B cell (primary cell): Measurements from ENCODE around the gene TIMM8B. TPM values are rescaled to one million over a fixed set of nuclear protein-coding genes. Genes with fewer than 3 reads are reported as not detected.

Experiments used
- ATAC-seq: fragments of 200-7000 bp; cut with Tn5 transposase; one replicate; pipeline ENCODE4 v1.10.0; 2021; ENCODE audit warnings: low read depth, mild to moderate bottlenecking, moderate number of reproducible peaks, moderate library complexity
- CTCF ChIA-PET: fragments of 350-600 bp; sonication (Branson Sonifier 250); formaldehyde crosslinking; loops from one replicate; lab custom pipeline; 2021; ENCODE audit warnings: antibody characterized with exemption, inconsistent platforms; lab: Charles Lee
- POLR2A ChIA-PET: fragments of 350-600 bp; sonication (Branson Sonifier 250); formaldehyde crosslinking; loops from one replicate; lab custom pipeline; 2021; ENCODE audit warnings: antibody characterized with exemption; lab: Charles Lee
- DNase-seq: peaks from one replicate; pipeline ENCODE4 v3.0.0; 2013
- H2AFZ ChIP-seq: 2 replicates; pipeline ENCODE4 v1.6.1; 2012; ENCODE audit warnings: mild to moderate bottlenecking, low read depth, low read length; ENCODE audit not compliant: insufficient read depth, poor library complexity, severe bottlenecking
- H3K27ac ChIP-seq, 2 donors: 1 replicate in 1 of 2; 2 replicates in 1 of 2; pipeline ENCODE4 v1.5.1; 2012 to 2013; ENCODE audit warnings: low read length in 2 of 2, mild to moderate bottlenecking in 2 of 2, moderate library complexity in 1 of 2
- H3K27me3 ChIP-seq, 4 experiments: fragments of 200-600 bp in 1 of 4; sonication (generic) in 1 of 4; replicated peaks in 1 of 4; 1 replicate in 2 of 4; 2 replicates in 2 of 4; pipeline versions ENCODE4 v1.6.1 to v1.7.0; 2013 to 2016; ENCODE audit warnings: low read length in 3 of 4, mild to moderate bottlenecking in 2 of 4, mixed read lengths in 1 of 4, moderate library complexity in 1 of 4; ENCODE audit not compliant: insufficient read depth in 4 of 4, control insufficient read depth in 3 of 4; ENCODE audit errors: control extremely low read depth in 1 of 4
- H3K36me3 ChIP-seq, 2 experiments: replicated peaks in 1 of 2; 1 replicate in 1 of 2; 2 replicates in 1 of 2; pipeline versions ENCODE4 v1.6.1 to v1.7.1; 2013; ENCODE audit warnings: low read length in 1 of 2; ENCODE audit not compliant: insufficient read depth in 2 of 2, control insufficient read depth in 1 of 2; ENCODE audit errors: control extremely low read depth in 1 of 2, extremely low read depth in 1 of 2
- H3K4me1 ChIP-seq, 2 donors: fragments of 200-600 bp in 1 of 2; sonication (generic) in 1 of 2; 1 replicate in 1 of 2; 2 replicates in 1 of 2; pipeline versions ENCODE4 v1.5.1 to v1.6.1; 2013 to 2017; ENCODE audit warnings: low read length in 2 of 2; ENCODE audit not compliant: control insufficient read depth in 2 of 2, insufficient read depth in 2 of 2
- H3K4me2 ChIP-seq: replicated peaks from 2 replicates; pipeline ENCODE3; 2012; ENCODE audit warnings: mild to moderate bottlenecking, low read depth, low read length; ENCODE audit not compliant: poor library complexity, severe bottlenecking
- H3K4me3 ChIP-seq, 5 experiments: fragments of 200-600 bp in 1 of 5; sonication (generic) in 1 of 5; 1 replicate in 3 of 5; 2 replicates in 2 of 5; pipeline versions ENCODE4 v1.5.1 to v1.7.0; 2011 to 2016; ENCODE audit warnings: low read length in 4 of 5, mild to moderate bottlenecking in 4 of 5, low read depth in 2 of 5, control low read depth in 1 of 5, moderate library complexity in 1 of 5; ENCODE audit not compliant: insufficient read depth in 1 of 5; ENCODE audit errors: control extremely low read depth in 1 of 5, extremely low read depth in 1 of 5
- H3K79me2 ChIP-seq: fragments of 200-600 bp; sonication (generic); one replicate; pipeline ENCODE4 v1.6.0; 2016; ENCODE audit warnings: low read length; ENCODE audit not compliant: control insufficient read depth, insufficient read depth
- H3K9ac ChIP-seq: fragments of 200-600 bp; sonication (generic); 2 replicates; pipeline ENCODE4 v1.6.1; 2017; ENCODE audit warnings: mild to moderate bottlenecking, low read length, moderate library complexity
- H3K9me3 ChIP-seq, 3 donors: one replicate each; pipeline versions ENCODE4 v1.6.1 to v1.7.1; 2013; ENCODE audit warnings: low read length in 2 of 3; ENCODE audit not compliant: control insufficient read depth in 2 of 3, insufficient read depth in 1 of 3; ENCODE audit errors: control extremely low read depth in 1 of 3
- H4K20me1 ChIP-seq: 2 replicates; pipeline ENCODE4 v1.6.0; 2012; ENCODE audit warnings: mild to moderate bottlenecking, low read length; ENCODE audit not compliant: insufficient read depth, control insufficient read depth, poor library complexity, severe bottlenecking
- H3K27ac Mint-ChIP-seq: one replicate; pipeline ENCODE4 v1.8.0; 2021; ENCODE audit warnings: mixed read lengths
- H3K27me3 Mint-ChIP-seq: one replicate; pipeline ENCODE4 v1.8.0; 2021; ENCODE audit warnings: mixed read lengths
- H3K4me1 Mint-ChIP-seq: one replicate; pipeline ENCODE4 v1.8.0; 2021; ENCODE audit warnings: mixed read lengths
- H3K4me3 Mint-ChIP-seq: one replicate; pipeline ENCODE4 v1.8.0; 2021; ENCODE audit warnings: mixed read lengths
- H3K9me3 Mint-ChIP-seq: one replicate; pipeline ENCODE4 v1.8.0; 2022; ENCODE audit warnings: mixed read lengths; ENCODE audit not compliant: insufficient read depth
- CTCF ChIP-seq: fragments of 200-600 bp; IDR thresholded peaks from one replicate; pipeline ENCODE4 v1.8.0; 2022; ENCODE audit warnings: antibody characterized with exemption, mild to moderate bottlenecking
- EZH2 ChIP-seq: IDR thresholded peaks from 2 replicates; pipeline ENCODE4 v1.6.1; 2012; ENCODE audit warnings: borderline replicate concordance, low read depth, mild to moderate bottlenecking, moderate library complexity, low read length; ENCODE audit not compliant: insufficient read depth, poor library complexity, severe bottlenecking
- WGBS: methylation state at CpG from one replicate; pipeline ENCODE4 v1.1.5; 2013; ENCODE audit warnings: missing lambda C conversion rate; ENCODE audit not compliant: insufficient coverage; 5-methylcytosine and 5-hydroxymethylcytosine counted together
- intact Hi-C: fragments of 100-400 bp; cut with micrococcal nuclease; formaldehyde crosslinking; loops from one replicate; pipeline ENCODE4 v1.10.0; 2022
- polyA plus RNA-seq: library from polyadenylated mRNA; depleted of rRNA; stranded (reverse); fragments of >200 nt; gene quantifications from 2 replicates; pipeline ENCODE4 v1.2.3, GENCODE V29; 2012
- total RNA-seq, 2 donors: library from RNA; stranded (reverse); fragments of 120-200 nt in 1 of 2; gene quantifications; 1 replicate in 1 of 2; 2 replicates in 1 of 2; pipeline versions ENCODE4 v1.2.3 to v1.2.4, GENCODE V29; 2013 to 2022

TIMM8B gene
- total and polyA plus RNA-seq, 2 donors (not counting 1 experiment from before 2014, with no cell fraction given) = 12.0 to 25.5 TPM

GRCh38 chr11:112050721-112051120 lies 35.8 kb downstream of the TIMM8B start:
- H3K27ac ChIP-seq = peak overlapping the region; percentile 0 to 75
- intact Hi-C loops = loop anchor here (2.0 kb wide), 1 partner anchor 24 kb away; the partner anchor contains the start of genes NKAPD1 and PIH1D2
- CTCF ChIA-PET = interaction anchor here (0.7 kb wide), 1 partner anchor 14 kb away, joined by 3 read pairs; no protein-coding TSS in a partner anchor
- peaks cover 39 to 40% of the 10 kb centered on the region in 2 donors for H3K4me1 ChIP-seq
- H3K9me3 ChIP-seq = no peaks in the 10 kb centered on the region
- H2AFZ ChIP-seq = no peak overlapping the region
- DNase-seq (peak; percentile 49), ATAC-seq (peak; percentile 51)
- Mint-ChIP-seq H3K9me3 (no peaks in the 10 kb centered on the region), H3K27ac (peak overlapping the region; percentile 75), H3K4me1 (peaks cover 48% of the 10 kb centered on the region), H3K27me3 (no peaks in the 10 kb centered on the region), H3K4me3 (peak overlapping the region; percentile 42)
- POLR2A ChIA-PET = no interaction called here
- TF ChIP-seq CTCF (no peak), EZH2 (no peak)
- peaks cover 12% of the 10 kb centered on the region for H3K79me2 ChIP-seq
- H3K27me3 ChIP-seq = no peaks in the 10 kb centered on the region
- peak overlapping the region; percentile 5 for H3K9ac ChIP-seq
- no CpG with 5 or more reads among the region's 3 CpGs for WGBS
- H3K36me3 ChIP-seq = peaks cover 8 to 28% of the 10 kb centered on the region in 2 experiments
- H3K4me2 ChIP-seq = peak overlapping the region; percentile 45
- H4K20me1 ChIP-seq = no peaks in the 10 kb centered on the region
- peak overlapping the region in 1 of 5 experiments; percentile 16 for H3K4me3 ChIP-seq

GRCh38 chr11:112049777-112050176 lies 36.8 kb downstream of the TIMM8B start:
- 100% methylated on average over 1 of the region's 2 CpGs for WGBS
- H3K4me1 Mint-ChIP-seq = peaks cover 48% of the 10 kb centered on the region
- no peak overlapping the region for H3K4me3 Mint-ChIP-seq

More at GRCh38 chr11:112049777-112050176, 36.8 kb downstream of the TIMM8B start:
- no peaks in the 10 kb centered on the region for H3K27me3 Mint-ChIP-seq
- H3K4me3 ChIP-seq = no peak overlapping the region
- H3K9me3 Mint-ChIP-seq = no peaks in the 10 kb centered on the region
- peak overlapping the region; percentile 79 for H3K27ac Mint-ChIP-seq
- peaks cover 12% of the 10 kb centered on the region for H3K79me2 ChIP-seq
- no peaks in the 10 kb centered on the region for H3K27me3 ChIP-seq
- H3K27ac ChIP-seq = peak overlapping the region in 1 of 2 donors; percentile 75
- no peak overlapping the region for H3K4me2 ChIP-seq
- no peak for TF ChIP-seq CTCF
- no peak for TF ChIP-seq EZH2
- H4K20me1 ChIP-seq = no peaks in the 10 kb centered on the region
- H3K36me3 ChIP-seq = peaks cover 5 to 34% of the 10 kb centered on the region in 2 experiments
- H2AFZ ChIP-seq = no peak overlapping the region
- DNase-seq = no peak
- no peak overlapping the region for H3K9ac ChIP-seq
- ATAC-seq = no peak
- intact Hi-C loops = loop anchor here (2.0 kb wide), 1 partner anchor 25 kb away; the partner anchor contains the start of genes NKAPD1 and PIH1D2
- CTCF ChIA-PET = no interaction called here
- peaks cover 39 to 40% of the 10 kb centered on the region in 2 donors for H3K4me1 ChIP-seq
- POLR2A ChIA-PET = no interaction called here
- no peaks in the 10 kb centered on the region for H3K9me3 ChIP-seq
